Fibroblast of the aortic adventitia (primary cell): ENCODE data around the gene CYFIP1. TPM values are rescaled to one million over a fixed set of nuclear protein-coding genes. Genes with fewer than 3 reads are reported as not detected.

Experiments
- DNase-seq: peaks from one replicate; pipeline ENCODE4 v3.0.0-alpha.2; 2010; ENCODE audit warnings: low read depth
- H3K4me3 ChIP-seq: 2 replicates; pipeline ENCODE4 v1.5.1; 2011; ENCODE audit warnings: low read depth, mild to moderate bottlenecking, control low read depth, low read length, moderate library complexity
- total RNA-seq: library from RNA; depleted of rRNA; stranded (reverse); fragments of >200 nt; gene quantifications from 2 replicates; pipeline ENCODE4 v1.2.3, GENCODE V29; 2012; ENCODE audit warnings: low replicate concordance
- TF ChIP-seq, protein P1 (sequence below): IDR thresholded peaks from 2 replicates; pipeline ENCODE4 v1.5.1; 2011; ENCODE audit warnings: mild to moderate bottlenecking, low read length, control low read depth, inconsistent platforms; ENCODE audit not compliant: insufficient read depth

The CYFIP1 gene
- total RNA-seq, 1 donor, result 95.8 TPM

DNA sequence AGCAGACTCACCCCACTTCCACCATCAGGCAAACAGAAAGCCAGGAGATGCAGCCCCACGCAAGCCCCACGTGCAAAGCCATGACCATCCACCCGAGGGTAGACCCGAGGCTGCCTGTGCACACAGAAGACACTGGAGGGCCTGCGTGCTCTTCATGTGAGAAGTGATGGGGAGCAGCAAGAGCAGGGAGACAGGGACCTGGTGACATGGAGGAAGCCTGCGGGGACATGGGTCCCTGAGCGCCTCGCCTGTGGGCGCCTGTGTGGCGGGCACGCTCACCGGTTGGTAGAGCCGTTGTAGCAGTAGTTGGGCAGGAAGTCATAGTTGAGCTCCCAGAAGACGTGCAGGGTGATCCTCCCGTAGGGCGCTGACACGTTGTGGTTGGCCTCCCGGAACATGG, 76.7 kb downstream of the CYFIP1 start:
- TF ChIP-seq, protein P1, sequence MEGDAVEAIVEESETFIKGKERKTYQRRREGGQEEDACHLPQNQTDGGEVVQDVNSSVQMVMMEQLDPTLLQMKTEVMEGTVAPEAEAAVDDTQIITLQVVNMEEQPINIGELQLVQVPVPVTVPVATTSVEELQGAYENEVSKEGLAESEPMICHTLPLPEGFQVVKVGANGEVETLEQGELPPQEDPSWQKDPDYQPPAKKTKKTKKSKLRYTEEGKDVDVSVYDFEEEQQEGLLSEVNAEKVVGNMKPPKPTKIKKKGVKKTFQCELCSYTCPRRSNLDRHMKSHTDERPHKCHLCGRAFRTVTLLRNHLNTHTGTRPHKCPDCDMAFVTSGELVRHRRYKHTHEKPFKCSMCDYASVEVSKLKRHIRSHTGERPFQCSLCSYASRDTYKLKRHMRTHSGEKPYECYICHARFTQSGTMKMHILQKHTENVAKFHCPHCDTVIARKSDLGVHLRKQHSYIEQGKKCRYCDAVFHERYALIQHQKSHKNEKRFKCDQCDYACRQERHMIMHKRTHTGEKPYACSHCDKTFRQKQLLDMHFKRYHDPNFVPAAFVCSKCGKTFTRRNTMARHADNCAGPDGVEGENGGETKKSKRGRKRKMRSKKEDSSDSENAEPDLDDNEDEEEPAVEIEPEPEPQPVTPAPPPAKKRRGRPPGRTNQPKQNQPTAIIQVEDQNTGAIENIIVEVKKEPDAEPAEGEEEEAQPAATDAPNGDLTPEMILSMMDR, result no peak
- no peak overlapping the region for H3K4me3 ChIP-seq
- DNase-seq, result no peak

DNA sequence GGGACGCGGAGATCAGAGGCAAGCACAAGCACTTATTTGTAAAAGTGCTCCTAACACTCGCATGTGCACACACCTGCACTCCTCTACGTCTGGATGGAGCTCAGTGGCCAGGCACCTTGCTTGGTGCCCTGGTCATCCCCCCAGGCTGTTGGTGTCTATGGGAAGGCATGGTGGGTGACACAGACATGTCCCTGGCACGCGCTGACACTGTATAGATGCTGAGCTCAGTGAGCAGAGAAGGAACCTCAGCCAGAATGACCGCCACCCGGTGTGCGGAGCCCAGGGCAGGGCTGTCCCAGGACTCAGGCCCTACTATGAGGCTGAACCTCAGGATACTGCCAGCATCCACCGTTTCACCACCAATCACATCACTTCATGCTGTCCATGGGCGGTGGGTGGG, 77.2 kb downstream of the CYFIP1 start:
- TF ChIP-seq, protein P1, result no peak
- H3K4me3 ChIP-seq, result no peak overlapping the region
- DNase-seq, result no peak

DNA sequence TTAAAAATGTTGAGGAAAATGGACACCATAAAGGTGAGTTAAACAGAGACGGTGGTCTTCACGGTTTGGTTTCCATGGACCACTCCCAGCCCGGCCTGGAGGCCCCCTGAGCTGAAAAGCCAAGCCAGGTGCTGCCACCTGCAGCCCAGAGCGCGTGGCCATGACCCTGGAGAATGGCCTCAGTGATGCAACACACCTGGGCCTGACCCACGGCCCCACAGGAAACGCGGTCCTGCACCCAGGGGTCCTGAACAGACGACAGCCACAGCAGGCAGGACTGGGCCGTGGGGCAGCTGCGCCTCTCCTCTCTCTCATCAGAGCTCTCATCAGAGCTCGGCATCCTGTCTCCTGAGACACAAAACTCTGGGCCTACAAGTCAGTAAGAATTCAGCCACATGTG, 77.6 kb downstream of the CYFIP1 start:
- TF ChIP-seq, protein P1, result no peak
- DNase-seq, result no peak
- H3K4me3 ChIP-seq, result no peak overlapping the region

DNA sequence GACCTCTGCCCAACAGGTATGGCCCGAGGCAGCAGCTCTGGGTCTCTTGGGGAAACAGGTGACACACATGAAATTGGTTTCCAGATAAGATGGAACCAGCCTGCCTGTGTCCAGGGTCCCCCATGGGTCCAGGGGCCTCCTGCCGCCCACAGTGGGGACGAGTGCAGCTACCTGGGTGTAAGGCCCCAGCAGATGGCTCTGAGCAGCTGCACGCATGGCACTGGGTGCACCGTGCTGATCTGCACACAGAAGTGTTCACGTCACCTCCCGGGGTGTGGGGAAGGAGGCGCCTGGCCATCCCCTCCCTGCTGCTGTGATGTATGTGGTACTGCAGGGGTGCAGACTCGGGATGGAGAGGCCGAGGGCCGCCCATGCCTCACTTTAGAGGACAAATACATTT, 78.1 kb downstream of the CYFIP1 start:
- no peak for DNase-seq
- TF ChIP-seq, protein P1, result no peak
- H3K4me3 ChIP-seq, result no peak overlapping the region

DNA sequence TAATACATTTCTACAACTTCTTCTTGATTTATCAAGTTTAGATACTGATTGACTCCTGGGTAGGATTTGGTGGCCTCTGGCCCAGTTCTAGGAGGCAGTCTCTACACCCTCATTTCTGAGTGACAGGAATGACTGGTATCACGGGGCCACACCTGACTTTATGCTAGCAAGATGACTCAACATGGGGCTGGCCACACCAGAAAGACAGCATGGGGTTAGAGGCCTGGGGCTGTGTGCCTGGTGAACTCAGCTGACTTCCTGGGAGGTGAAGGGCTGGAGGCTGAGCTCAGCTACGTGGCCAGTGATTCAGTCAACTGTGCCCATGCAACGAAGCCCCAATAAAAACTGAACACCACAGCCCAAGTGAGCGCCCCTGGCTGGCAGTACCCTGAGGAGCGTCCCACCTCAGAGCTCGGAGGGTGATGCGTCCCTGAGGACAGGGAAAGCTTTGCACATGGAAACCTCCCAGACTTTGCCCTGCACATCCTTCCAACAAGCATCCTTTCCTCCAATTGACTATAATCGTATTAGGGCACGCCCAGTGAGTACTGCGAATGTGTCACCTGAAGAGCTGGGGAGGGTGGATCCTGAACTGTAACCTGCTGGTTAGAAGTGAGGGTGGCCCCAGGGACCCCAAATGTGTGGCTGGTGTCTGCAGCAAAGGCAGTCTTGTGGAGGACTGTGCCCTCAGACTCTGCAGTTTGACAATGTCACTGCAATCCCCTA, 84.5 kb downstream of the CYFIP1 start:
- H3K4me3 ChIP-seq, result no peak overlapping the region
- DNase-seq, result peak; percentile 9
- TF ChIP-seq, protein P1, result no peak

DNA sequence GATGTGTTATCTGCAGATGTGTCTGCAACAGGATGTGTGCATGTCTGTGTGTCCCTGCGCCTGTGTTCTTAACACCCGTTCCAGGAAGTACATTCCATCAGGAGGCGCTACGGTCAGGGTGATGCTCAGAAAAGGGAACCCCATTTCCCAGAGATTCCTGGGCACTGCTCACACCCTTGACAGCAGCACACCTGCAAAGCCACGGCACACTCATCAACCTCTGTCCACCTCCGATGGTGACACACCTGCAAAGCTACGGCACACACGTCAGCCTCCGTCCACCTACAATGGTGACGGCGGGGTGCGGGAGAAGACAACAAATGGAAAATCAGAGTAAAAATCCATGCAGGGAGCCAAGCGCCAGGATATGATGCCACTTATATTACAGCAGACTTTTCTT, 86.3 kb downstream of the CYFIP1 start:
- TF ChIP-seq, protein P1, result no peak
- no peak for DNase-seq
- H3K4me3 ChIP-seq, result no peak overlapping the region

DNA sequence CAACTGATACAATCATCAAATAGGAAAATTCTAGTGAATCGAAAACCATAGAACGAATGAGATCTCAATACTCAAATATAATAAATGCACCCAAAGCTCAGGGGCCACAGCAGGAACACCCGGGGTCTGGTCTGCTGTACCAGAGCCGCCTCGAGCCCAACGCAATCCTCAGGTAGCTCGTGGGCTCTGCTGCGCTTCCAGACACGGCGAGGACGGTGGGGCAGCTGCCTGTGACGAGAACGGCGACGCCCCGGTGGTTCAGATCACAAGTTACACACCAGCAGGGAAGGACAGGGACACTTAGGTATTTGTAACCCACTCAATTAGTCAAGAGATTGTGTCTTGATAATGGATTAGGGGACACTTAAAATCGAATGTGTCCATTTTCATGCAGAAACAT, 87.1 kb downstream of the CYFIP1 start:
- no peak overlapping the region for H3K4me3 ChIP-seq
- TF ChIP-seq, protein P1, result no peak
- no peak for DNase-seq
